Neural progenitor cell (in vitro differentiated cells): ENCODE results near the gene SMAD6.

Source experiments
- EZH2phosphoT487 ChIP-seq: fragments of 200-600 bp; sonication (generic); IDR thresholded peaks from 2 replicates; pipeline ENCODE4 v1.6.1; 2017; ENCODE audit warnings: antibody characterized with exemption
- TF ChIP-seq, protein P1 (sequence below): fragments of 200-600 bp; sonication (generic); IDR thresholded peaks from 2 replicates; pipeline ENCODE4 v1.5.1; 2017; ENCODE audit warnings: antibody characterized with exemption, mild to moderate bottlenecking

DNA sequence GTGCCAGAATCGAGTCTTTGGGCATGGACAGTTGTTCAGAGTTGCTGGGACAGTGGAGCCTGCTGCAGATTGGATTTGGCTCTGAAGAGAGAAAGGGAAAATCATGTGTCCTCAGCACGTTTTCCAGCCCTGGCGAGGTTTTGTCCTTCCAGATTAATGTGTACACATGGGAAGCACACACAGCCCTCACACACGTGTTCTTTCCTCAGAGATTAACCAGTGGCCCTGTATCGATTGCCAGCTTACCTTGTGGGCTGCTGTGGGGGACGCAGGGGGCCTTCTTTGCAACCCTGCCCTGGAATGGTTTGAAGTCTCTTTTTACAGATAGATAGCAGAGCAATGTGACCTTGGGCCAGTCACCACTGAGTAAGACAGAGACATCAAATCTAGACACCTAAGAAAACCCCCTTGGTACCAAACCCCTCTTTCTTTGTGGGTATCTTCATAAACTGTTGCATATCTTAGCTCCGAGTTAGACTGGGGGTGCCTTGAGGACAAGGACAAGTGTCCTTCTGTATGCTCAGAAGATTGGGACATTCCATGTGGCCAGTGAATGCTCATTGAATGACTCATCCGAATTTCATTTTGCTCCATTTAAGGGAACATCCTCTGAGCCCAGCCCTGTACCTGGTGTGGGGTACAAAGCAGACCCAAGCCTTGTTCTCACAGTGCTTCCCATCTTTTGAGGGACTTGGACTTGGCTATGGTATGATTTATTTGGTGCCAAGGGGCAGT, 48.0 kb downstream of the SMAD6 start:
- TF ChIP-seq, protein P1, sequence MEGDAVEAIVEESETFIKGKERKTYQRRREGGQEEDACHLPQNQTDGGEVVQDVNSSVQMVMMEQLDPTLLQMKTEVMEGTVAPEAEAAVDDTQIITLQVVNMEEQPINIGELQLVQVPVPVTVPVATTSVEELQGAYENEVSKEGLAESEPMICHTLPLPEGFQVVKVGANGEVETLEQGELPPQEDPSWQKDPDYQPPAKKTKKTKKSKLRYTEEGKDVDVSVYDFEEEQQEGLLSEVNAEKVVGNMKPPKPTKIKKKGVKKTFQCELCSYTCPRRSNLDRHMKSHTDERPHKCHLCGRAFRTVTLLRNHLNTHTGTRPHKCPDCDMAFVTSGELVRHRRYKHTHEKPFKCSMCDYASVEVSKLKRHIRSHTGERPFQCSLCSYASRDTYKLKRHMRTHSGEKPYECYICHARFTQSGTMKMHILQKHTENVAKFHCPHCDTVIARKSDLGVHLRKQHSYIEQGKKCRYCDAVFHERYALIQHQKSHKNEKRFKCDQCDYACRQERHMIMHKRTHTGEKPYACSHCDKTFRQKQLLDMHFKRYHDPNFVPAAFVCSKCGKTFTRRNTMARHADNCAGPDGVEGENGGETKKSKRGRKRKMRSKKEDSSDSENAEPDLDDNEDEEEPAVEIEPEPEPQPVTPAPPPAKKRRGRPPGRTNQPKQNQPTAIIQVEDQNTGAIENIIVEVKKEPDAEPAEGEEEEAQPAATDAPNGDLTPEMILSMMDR, result no peak
- no peak for TF ChIP-seq EZH2phosphoT487
